CD14-positive monocyte (primary cell): ENCODE measurements around the gene SBF2. TPM values are rescaled to one million over a fixed set of nuclear protein-coding genes. Genes with fewer than 3 reads are reported as not detected.
"Not testable (repeated sequence)": the region's sequence is repeated elsewhere in the genome, so short reads cannot be mapped to it uniquely, and the experiment has no call there.

Experiments used
- DNase-seq, 3 donors: peaks; one replicate each; pipeline ENCODE4 v3.0.0-alpha.2; 2011 to 2022
- H2AFZ ChIP-seq: 2 replicates; pipeline ENCODE4 v1.6.0; 2012; ENCODE audit warnings: mild to moderate bottlenecking, low read depth, low read length, inconsistent platforms; ENCODE audit not compliant: insufficient read depth, poor library complexity, severe bottlenecking
- H3K27ac ChIP-seq, 2 donors: 1 replicate in 1 of 2; 2 replicates in 1 of 2; pipeline ENCODE4 v1.5.1; 2012 to 2013; ENCODE audit warnings: low read length in 2 of 2, control low read depth in 1 of 2, inconsistent platforms in 1 of 2, low read depth in 1 of 2, mild to moderate bottlenecking in 1 of 2
- H3K27me3 ChIP-seq, 2 donors: one replicate each; pipeline versions ENCODE4 v1.6.0 to v1.6.1; 2011 to 2013; ENCODE audit warnings: low read length in 2 of 2; ENCODE audit not compliant: control insufficient read depth in 2 of 2, insufficient read depth in 2 of 2
- H3K36me3 ChIP-seq, 2 donors: replicated peaks in 1 of 2; 1 replicate in 1 of 2; 2 replicates in 1 of 2; pipeline versions ENCODE4 v1.5.1 to v1.6.1; 2012 to 2013; ENCODE audit warnings: low read length in 2 of 2, control low read depth in 1 of 2, inconsistent platforms in 1 of 2, mild to moderate bottlenecking in 1 of 2; ENCODE audit not compliant: insufficient read depth in 2 of 2, control insufficient read depth in 1 of 2
- H3K4me1 ChIP-seq, 2 donors: 1 replicate in 1 of 2; 2 replicates in 1 of 2; pipeline versions ENCODE4 v1.5.1 to v1.6.1; 2012 to 2013; ENCODE audit warnings: low read length in 2 of 2, control low read depth in 1 of 2, inconsistent platforms in 1 of 2, mild to moderate bottlenecking in 1 of 2, moderate library complexity in 1 of 2; ENCODE audit not compliant: insufficient read depth in 2 of 2, control insufficient read depth in 1 of 2
- H3K4me2 ChIP-seq: replicated peaks from 2 replicates; pipeline ENCODE3; 2012; ENCODE audit warnings: low read length, moderate library complexity, mild to moderate bottlenecking; ENCODE audit not compliant: poor library complexity, severe bottlenecking; ENCODE audit errors: extremely low read depth
- H3K4me3 ChIP-seq, 3 experiments: fragments of 200-600 bp in 1 of 3; sonication (generic) in 1 of 3; replicated peaks in 1 of 3; 1 replicate in 2 of 3; 2 replicates in 1 of 3; pipeline ENCODE4 v1.5.1; 2011 to 2013; ENCODE audit warnings: low read length in 3 of 3, mild to moderate bottlenecking in 3 of 3, control low read depth in 2 of 3, low read depth in 2 of 3, inconsistent platforms in 1 of 3, moderate library complexity in 1 of 3
- H3K79me2 ChIP-seq: 2 replicates; pipeline ENCODE4 v1.6.0; 2012; ENCODE audit warnings: mild to moderate bottlenecking, control low read depth, inconsistent platforms, low read length, moderate library complexity; ENCODE audit not compliant: insufficient read depth
- H3K9ac ChIP-seq: 2 replicates; pipeline ENCODE4 v1.6.0; 2017; ENCODE audit warnings: low read length, mild to moderate bottlenecking; ENCODE audit not compliant: insufficient read depth, poor library complexity, severe bottlenecking
- H3K9me3 ChIP-seq, 2 donors: replicated peaks in 1 of 2; 1 replicate in 1 of 2; 2 replicates in 1 of 2; pipeline versions ENCODE4 v1.5.1 to v1.6.1; 2012 to 2013; ENCODE audit warnings: low read length in 2 of 2, control low read depth in 1 of 2; ENCODE audit not compliant: control insufficient read depth in 1 of 2, insufficient read depth in 1 of 2
- H4K20me1 ChIP-seq: 2 replicates; pipeline ENCODE4 v1.6.0; 2012; ENCODE audit warnings: mild to moderate bottlenecking, low read length, control low read depth, moderate library complexity; ENCODE audit not compliant: insufficient read depth
- H3K27ac Mint-ChIP-seq, 7 donors: one replicate each; pipeline ENCODE4 v1.8.0; 2020; ENCODE audit warnings: mild to moderate bottlenecking in 7 of 7, mixed read lengths in 7 of 7, moderate library complexity in 6 of 7, inconsistent platforms in 2 of 7
- H3K27me3 Mint-ChIP-seq, 3 donors: one replicate each; pipeline ENCODE4 v1.8.0; 2021 to 2022; ENCODE audit warnings: low read depth in 3 of 3, mild to moderate bottlenecking in 3 of 3, mixed read lengths in 3 of 3, moderate library complexity in 3 of 3, inconsistent platforms in 1 of 3
- H3K36me3 Mint-ChIP-seq, 2 donors: one replicate each; pipeline ENCODE4 v1.8.0; 2020; ENCODE audit warnings: mixed read lengths in 2 of 2, inconsistent platforms in 1 of 2, mild to moderate bottlenecking in 1 of 2
- H3K4me1 Mint-ChIP-seq: one replicate; pipeline ENCODE4 v1.8.0; 2020; ENCODE audit warnings: mild to moderate bottlenecking, mixed read lengths
- H3K4me3 Mint-ChIP-seq, 2 donors: one replicate each; pipeline ENCODE4 v1.8.0; 2020; ENCODE audit warnings: mild to moderate bottlenecking in 2 of 2, mixed read lengths in 2 of 2, moderate library complexity in 1 of 2
- H3K9me3 Mint-ChIP-seq, 7 donors: one replicate each; pipeline ENCODE4 v1.8.0; 2020 to 2022; ENCODE audit warnings: mixed read lengths in 7 of 7, mild to moderate bottlenecking in 6 of 7, moderate library complexity in 6 of 7, inconsistent platforms in 2 of 7
- CTCF ChIP-seq: fragments of 200-600 bp; IDR thresholded peaks from one replicate; pipeline ENCODE4 v1.8.0; 2022; ENCODE audit warnings: antibody characterized with exemption, mild to moderate bottlenecking
- WGBS: methylation state at CpG from one replicate; pipeline ENCODE4 v1.1.5; 2013; ENCODE audit warnings: missing lambda C conversion rate; ENCODE audit not compliant: insufficient coverage; 5-methylcytosine and 5-hydroxymethylcytosine counted together
- intact Hi-C, 2 donors: fragments of 100-400 bp; cut with micrococcal nuclease; formaldehyde crosslinking; loops; one replicate each; pipeline versions ENCODE4 v1.15.0 to v1.15.1; 2023
- polyA plus RNA-seq, 3 donors: library from polyadenylated mRNA; depleted of rRNA in 1 of 3; unstranded in 2 of 3; stranded (reverse) in 1 of 3; fragments of 300-500 nt in 2 of 3; fragments of >200 nt in 1 of 3; fragmentation: Illumina TruSeq in 2 of 3; gene quantifications; 1 replicate in 2 of 3; 2 replicates in 1 of 3; pipeline ENCODE4 v1.2.3, GENCODE V29; 2012 to 2021

SBF2 gene
- polyA plus RNA-seq, 3 donors, result 8.9 to 30.7 (median 16.4) TPM

GRCh38 chr11:10133251-10133650 lies 160.8 kb downstream of the SBF2 start:
- H3K36me3 ChIP-seq, H3K79me2 ChIP-seq, H3K4me1 ChIP-seq, DNase-seq, H3K27me3 ChIP-seq, H3K27ac Mint-ChIP-seq, H2AFZ ChIP-seq, H3K27me3 Mint-ChIP-seq, H3K4me3 ChIP-seq, H3K9me3 ChIP-seq, H3K27ac ChIP-seq, H3K4me2 ChIP-seq, H3K9ac ChIP-seq, intact Hi-C loops, H3K4me3 Mint-ChIP-seq, H3K4me1 Mint-ChIP-seq: not testable (repeated sequence)
- WGBS, result 93% methylated on average over 9 of the region's 23 CpGs
- H4K20me1 ChIP-seq, result peaks cover 15% of the 10 kb centered on the region
- Mint-ChIP-seq H3K36me3 (peaks cover 14 to 19% of the 10 kb centered on the region in 2 donors), H3K9me3 (peaks cover 13 to 25% (median 21%) of the 10 kb centered on the region in 7 donors)

- Histone ChIP-seq H3K9ac (no peak overlapping the region), H3K4me1 (peaks cover 2 to 12% of the 10 kb centered on the region in 2 donors), H3K27ac (no peak overlapping the region), H3K79me2 (no peaks in the 10 kb centered on the region), H3K27me3 (no peaks in the 10 kb centered on the region), H3K4me3 (no peak overlapping the region), H3K4me2 (no peak overlapping the region), H3K9me3 (peaks cover 0 to 9% of the 10 kb centered on the region in 2 donors), H3K36me3 (no peaks in the 10 kb centered on the region), H2AFZ (no peak overlapping the region), H4K20me1 (peaks cover 38% of the 10 kb centered on the region)
- no CpG with 5 or more reads among the region's 3 CpGs for WGBS
- H3K27me3 Mint-ChIP-seq, result peaks cover 0 to 2% (median 0%) of the 10 kb centered on the region in 3 donors
- H3K27ac Mint-ChIP-seq, result no peak overlapping the region
- no peak overlapping the region for H3K4me3 Mint-ChIP-seq
- H3K9me3 Mint-ChIP-seq, result peaks cover 10 to 22% (median 17%) of the 10 kb centered on the region in 7 donors
- peaks cover 16% of the 10 kb centered on the region for H3K4me1 Mint-ChIP-seq
- H3K36me3 Mint-ChIP-seq, result peaks cover 14 to 19% of the 10 kb centered on the region in 2 donors
- intact Hi-C loops, result no loop called here
- no peak for DNase-seq
- no peak for TF ChIP-seq CTCF
Observed at GRCh38 chr11:10130875-10131274, 163.1 kb downstream of the SBF2 start.

GRCh38 chr11:10129184-10129583 lies 164.8 kb downstream of the SBF2 start:
- H3K4me3 Mint-ChIP-seq, H3K27me3 Mint-ChIP-seq, H3K27ac Mint-ChIP-seq, H2AFZ ChIP-seq, H3K9ac ChIP-seq, intact Hi-C loops, DNase-seq, H3K27me3 ChIP-seq, H3K79me2 ChIP-seq, H3K27ac ChIP-seq, H3K36me3 ChIP-seq, H3K4me3 ChIP-seq, H3K4me2 ChIP-seq, H3K9me3 ChIP-seq: not testable (repeated sequence)
- H3K9me3 Mint-ChIP-seq, result peaks cover 2 to 13% (median 5%) of the 10 kb centered on the region in 7 donors
- peaks cover 11 to 17% of the 10 kb centered on the region in 2 donors for H3K36me3 Mint-ChIP-seq
- peaks cover 16% of the 10 kb centered on the region for H3K4me1 Mint-ChIP-seq
- Histone ChIP-seq H4K20me1 (peaks cover 43% of the 10 kb centered on the region), H3K4me1 (peaks cover 2 to 12% of the 10 kb centered on the region in 2 donors)
- 93% methylated on average over 3 of the region's 8 CpGs for WGBS
